Choroid plexus epithelial cell (primary cell): Measurements from ENCODE around the gene P2RY6.

Experiments
- DNase-seq: peaks from one replicate; pipeline ENCODE4 v3.0.0-alpha.2; 2010; ENCODE audit warnings: low read depth
- H3K4me3 ChIP-seq: 2 replicates; pipeline ENCODE4 v1.5.1; 2011; ENCODE audit warnings: low read depth, mild to moderate bottlenecking, control low read depth, low read length, moderate library complexity
- TF ChIP-seq, protein P1 (sequence below): conservative IDR thresholded peaks from 2 replicates; pipeline ENCODE4 v1.5.1; 2011; ENCODE audit warnings: low read depth, mild to moderate bottlenecking, control low read depth, inconsistent platforms, low read length, moderate library complexity

P2RY6 gene

DNA sequence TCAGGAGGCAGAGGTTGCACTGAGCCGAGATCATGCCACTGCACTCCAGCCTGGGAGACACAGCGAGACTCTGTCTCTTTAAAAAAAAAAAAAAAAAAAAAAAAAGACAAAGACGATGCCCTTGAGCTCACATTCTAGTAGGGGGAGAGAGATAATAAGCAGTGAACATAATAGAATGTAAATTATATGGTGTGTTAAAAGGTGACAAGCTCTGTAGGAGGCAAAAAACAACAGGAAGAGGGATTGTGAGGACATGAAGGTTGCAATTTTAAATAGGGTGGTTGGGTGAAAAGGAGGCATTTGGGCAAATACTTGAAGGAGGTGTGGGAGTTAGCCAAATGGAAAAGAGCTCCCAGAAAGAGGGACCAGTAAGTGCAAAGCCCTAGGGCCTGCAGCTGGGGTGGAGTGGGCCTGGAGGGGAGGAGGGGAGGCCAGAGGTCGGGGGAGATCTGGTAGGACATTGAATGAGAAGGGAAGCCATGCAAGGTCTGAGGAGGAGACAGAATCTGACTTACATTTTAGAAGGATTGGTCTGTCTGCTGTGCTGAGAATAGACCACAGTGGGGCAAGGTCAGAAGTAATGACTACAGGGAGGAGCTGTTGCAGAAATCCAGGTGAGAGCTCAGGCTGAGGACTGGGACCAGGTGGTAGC, 27.4 kb upstream of the P2RY6 start:
- TF ChIP-seq, protein P1, sequence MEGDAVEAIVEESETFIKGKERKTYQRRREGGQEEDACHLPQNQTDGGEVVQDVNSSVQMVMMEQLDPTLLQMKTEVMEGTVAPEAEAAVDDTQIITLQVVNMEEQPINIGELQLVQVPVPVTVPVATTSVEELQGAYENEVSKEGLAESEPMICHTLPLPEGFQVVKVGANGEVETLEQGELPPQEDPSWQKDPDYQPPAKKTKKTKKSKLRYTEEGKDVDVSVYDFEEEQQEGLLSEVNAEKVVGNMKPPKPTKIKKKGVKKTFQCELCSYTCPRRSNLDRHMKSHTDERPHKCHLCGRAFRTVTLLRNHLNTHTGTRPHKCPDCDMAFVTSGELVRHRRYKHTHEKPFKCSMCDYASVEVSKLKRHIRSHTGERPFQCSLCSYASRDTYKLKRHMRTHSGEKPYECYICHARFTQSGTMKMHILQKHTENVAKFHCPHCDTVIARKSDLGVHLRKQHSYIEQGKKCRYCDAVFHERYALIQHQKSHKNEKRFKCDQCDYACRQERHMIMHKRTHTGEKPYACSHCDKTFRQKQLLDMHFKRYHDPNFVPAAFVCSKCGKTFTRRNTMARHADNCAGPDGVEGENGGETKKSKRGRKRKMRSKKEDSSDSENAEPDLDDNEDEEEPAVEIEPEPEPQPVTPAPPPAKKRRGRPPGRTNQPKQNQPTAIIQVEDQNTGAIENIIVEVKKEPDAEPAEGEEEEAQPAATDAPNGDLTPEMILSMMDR, result no peak
- no peak for DNase-seq
- no peak overlapping the region for H3K4me3 ChIP-seq

DNA sequence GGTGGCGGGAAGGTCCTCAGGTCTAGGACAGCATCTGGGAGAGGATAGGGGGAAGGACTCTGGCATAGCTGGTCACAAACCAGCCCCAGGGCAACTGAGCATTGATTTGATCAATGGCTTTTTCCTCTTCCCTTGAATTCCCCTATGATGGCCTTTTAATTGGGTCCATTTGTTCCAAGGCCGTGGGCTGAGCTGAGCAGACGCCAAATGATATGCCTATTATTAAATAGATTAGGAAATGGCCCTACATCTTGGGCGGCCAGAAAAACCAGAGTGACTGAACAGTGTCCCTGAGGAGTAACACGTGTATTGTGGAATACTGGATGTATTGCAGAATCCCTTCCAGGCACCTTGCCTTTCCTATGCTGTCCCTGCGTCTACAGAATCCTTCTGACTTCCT, 26.7 kb upstream of the P2RY6 start:
- TF ChIP-seq, protein P1, result no peak
- H3K4me3 ChIP-seq, result no peak overlapping the region
- DNase-seq, result no peak

DNA sequence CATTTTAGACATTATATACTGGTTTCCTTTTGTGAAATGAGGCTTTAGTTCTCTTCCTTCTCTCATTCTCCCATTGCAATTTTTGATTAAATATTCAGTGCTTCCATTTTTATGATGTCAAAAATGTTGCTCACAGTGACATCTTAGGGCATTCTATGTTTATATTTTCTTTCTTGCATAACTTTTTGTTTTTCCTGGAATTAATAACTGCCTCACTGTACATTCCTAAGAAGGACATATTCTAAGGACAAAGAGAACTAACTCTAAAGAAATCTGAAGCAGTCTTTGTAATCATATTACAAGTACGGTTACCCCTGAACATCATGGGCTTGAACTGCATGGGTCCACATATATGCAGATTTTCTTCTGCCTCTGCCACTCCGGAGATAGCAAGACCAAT, 25.8 kb upstream of the P2RY6 start:
- TF ChIP-seq, protein P1, result no peak
- H3K4me3 ChIP-seq, result no peak overlapping the region
- DNase-seq, result peak; percentile 35

DNA sequence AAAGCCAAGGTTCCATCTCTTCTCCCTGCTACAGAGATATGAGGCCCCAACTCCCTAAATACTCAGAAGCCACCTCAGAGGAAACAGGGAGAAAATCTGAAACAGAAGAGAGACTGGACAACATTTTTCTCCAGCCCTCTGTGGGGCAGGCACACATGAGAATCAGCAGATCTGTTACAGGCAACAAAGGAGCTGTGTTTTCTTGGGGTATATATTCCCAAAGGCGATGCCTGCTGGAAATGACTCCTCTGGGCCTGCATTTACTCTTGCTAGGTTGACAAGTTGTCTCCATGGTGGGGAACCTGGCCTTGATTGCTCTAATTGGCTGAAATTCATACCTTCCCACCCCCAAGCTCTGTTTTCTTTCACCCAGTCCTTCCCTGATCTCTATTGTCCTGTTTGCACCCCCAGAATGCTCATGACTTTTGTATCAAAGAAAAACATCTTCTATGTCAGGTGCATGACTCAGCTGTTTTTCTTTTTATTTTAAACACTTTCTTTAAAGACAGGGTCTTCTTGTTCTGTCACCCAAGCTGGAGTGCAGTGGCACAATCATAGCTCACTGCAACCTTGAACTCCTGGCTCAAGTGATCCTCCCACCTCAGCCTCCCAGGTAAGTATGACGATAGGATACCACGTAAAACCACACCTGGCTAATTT, 23.5 kb upstream of the P2RY6 start:
- H3K4me3 ChIP-seq, result no peak overlapping the region
- TF ChIP-seq, protein P1, result no peak
- no peak for DNase-seq

DNA sequence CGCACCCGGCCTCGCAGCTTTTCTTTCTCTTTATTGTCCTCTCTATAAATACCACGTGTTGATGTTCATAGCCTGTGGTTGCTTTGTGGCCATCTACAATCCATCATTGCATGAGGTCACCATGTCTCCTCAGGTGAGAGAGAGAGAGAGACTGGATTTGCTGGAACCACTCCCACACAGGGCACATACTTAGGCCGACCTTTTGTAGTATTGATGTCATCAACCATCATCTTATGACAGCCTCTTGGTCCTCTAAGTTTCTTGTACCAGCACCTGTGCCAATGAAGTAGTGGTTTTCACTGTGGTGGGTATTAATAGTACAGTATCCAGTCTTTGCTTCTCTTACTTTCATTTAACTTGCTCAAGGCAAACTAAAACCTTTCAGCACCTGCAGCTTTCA, 22.8 kb upstream of the P2RY6 start:
- peak; percentile 23 for DNase-seq
- H3K4me3 ChIP-seq, result no peak overlapping the region
- TF ChIP-seq, protein P1, result no peak

DNA sequence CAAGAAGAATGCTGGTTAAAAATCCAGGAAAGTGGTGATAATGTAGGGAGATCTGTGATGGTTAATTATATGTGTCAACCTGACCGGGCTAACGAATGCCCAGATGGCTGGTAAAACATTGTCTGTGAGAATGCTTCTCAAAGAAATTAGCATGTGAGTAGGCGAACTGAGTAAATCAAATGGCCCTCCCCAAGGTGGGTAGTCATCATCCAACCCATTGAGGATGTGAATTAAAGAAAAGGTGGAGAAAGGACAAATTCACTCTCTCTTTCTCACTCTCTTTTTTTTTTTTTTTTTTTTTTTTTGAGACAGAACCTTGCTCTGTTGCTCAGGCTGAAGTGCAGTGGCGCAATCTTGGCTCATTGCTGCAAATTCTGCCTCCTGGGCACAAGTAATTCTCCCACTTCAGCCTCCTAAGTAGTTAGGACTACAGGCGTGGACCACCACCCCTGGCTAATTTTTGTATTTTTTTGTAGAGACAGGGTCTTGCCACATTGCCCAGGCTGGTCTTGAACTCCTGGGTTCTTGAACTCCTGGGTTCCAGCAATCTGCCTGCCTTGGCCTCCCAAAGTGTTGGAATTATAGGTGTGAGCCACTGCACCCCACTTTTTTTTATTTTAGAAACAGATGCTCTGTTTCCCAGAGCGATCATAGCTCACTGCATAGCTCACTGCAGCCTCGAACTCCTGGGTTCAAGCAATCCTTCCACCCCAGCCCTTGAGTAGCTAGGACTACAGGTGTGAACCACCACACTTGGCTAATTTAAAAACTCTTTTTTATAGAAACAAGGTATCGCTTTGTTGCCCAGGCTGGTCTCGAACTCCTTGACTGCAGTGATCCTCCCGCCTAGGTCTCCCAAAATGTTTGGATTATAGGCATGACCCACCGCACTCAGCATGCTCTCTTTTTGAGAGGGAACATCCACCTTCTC, 22.0 kb upstream of the P2RY6 start:
- TF ChIP-seq, protein P1, result no peak
- no peak for DNase-seq
- no peak overlapping the region for H3K4me3 ChIP-seq
